ENCODE data around the gene PROZ.
A peak's percentile ranks its signal among the peaks of the same experiment; 100 is the strongest.

Gene PROZ

DNA sequence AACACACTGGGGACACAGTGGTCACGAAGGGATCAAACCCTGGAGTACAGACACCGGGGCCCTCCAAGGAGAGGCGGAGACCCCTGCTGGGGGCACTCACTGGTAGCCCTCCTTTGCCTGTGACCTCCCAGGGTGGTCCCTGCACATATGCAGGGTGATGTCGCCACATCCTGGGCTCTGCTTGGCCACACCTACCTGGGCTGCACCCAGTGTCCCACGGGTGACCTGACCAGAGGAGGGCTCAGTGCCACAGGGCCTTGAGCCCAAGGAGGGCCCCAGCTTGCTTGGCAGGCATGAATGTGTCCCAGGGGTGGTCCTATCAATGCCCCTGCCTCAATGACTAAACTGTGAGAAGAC is 45.9 kb downstream of the PROZ start:
- in situ Hi-C loops (cut with MboI; ENCODE audit: low sequenced_read_pairs, unreplicated experiment), result no loop called here
- no peak for TF ChIP-seq CTCF (IDR thresholded peaks at IDR 0.05; ENCODE audit: borderline replicate concordance, control extremely low read depth, extremely low read depth, insufficient read depth, missing control alignments)
- DNase-seq (ENCODE audit: low spot score), result no peak

DNA sequence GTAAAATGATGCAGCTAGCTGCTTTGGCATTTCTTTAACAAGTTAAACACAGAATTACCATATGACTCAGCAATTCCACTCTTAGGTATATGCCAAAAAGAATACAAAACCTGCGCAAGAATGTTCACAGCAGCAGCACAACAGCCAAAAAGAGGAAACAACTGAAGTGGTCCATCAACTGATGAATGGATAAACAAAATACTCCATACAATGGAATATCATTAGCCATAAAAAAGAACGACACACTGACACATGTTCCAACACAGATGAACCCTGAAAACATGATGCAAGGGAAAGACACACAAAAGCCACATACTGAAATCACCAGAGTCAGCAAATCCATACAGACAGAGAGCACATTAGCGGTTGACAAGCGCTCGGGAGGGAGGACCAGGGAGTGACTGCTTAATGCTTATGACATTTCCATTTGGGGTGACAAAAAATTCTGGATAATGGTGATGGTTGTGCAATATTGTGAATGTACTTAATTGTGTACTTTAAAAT is 47.0 kb downstream of the PROZ start:
- in situ Hi-C loops (cut with MboI; ENCODE audit: low sequenced_read_pairs, unreplicated experiment), result no loop called here
- DNase-seq (ENCODE audit: low spot score), result no peak
- TF ChIP-seq CTCF (IDR thresholded peaks at IDR 0.05; ENCODE audit: borderline replicate concordance, control extremely low read depth, extremely low read depth, insufficient read depth, missing control alignments), result no peak

- no peak for DNase-seq (ENCODE audit: low spot score)
- in situ Hi-C loops (cut with MboI; ENCODE audit: low sequenced_read_pairs, unreplicated experiment), result no loop called here
- TF ChIP-seq CTCF (IDR thresholded peaks at IDR 0.05; ENCODE audit: borderline replicate concordance, control extremely low read depth, extremely low read depth, insufficient read depth, missing control alignments), result no peak
These were observed 49.0 kb downstream of the PROZ start for GRCh38 chr13:113207460-113207859.

- in situ Hi-C loops (cut with MboI; ENCODE audit: low sequenced_read_pairs, unreplicated experiment), result no loop called here
- DNase-seq (ENCODE audit: low spot score), result peak; percentile 49
- TF ChIP-seq CTCF (IDR thresholded peaks at IDR 0.05; ENCODE audit: borderline replicate concordance, control extremely low read depth, extremely low read depth, insufficient read depth, missing control alignments), result no peak
These were observed 49.5 kb downstream of the PROZ start for GRCh38 chr13:113207890-113208420.

DNA sequence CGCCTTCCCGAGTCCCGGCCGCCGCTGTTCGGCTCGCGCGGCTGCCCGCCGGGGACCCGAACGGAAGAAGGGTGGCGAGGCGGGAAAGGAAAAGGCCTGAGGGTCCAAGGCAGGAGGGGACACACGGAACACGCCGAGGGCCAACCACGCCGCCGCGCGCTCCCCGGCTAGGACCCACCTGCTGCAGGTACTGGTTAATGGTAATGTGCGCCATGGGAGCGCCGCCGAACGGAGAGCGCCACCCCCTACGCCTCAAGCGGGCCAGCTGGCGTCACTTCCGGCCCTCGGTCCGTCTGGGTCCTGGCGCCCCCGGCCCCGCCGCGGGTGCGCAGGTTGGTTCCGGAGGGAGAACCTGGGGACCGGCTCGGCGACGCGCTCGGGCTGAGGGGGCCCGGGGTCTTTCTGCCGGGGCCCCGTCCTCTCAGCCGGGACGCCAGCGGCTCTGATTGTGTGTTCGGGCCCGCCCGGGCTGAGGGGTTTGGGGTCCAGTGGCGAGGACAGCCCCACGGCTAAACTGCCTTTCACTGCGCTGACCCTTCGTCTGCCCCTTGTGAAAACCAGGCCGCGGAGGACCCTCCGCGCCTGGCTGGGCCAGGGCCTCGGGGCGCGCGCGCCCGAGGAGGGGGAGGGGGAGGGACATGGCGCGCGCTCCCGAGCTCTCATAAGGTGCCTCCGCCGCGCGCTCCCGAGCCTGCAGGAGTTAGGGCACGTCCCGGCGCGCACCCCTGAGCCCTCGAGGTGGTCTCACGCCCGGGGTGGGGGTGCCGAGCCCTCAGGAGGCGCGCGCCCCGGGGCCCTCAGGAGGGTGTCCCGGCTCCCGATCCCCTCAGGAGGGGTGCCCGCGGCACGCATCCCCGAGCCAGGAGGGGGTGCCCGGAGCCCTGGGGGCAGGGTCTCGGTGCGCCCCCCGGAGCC is 50.2 kb downstream of the PROZ start, which contains the start of gene PCID2:
PCID2 (minus strand) TSS at position 249 of the 915 bp plus-strand sequence; CDS start at position 214, 35 bp downstream.
- DNase-seq (ENCODE audit: low spot score), result peak; percentile 96
- TF ChIP-seq CTCF (IDR thresholded peaks at IDR 0.05; ENCODE audit: borderline replicate concordance, control extremely low read depth, extremely low read depth, insufficient read depth, missing control alignments), result no peak
- in situ Hi-C loops (cut with MboI; ENCODE audit: low sequenced_read_pairs, unreplicated experiment), result no loop called here

- no peak for TF ChIP-seq CTCF (IDR thresholded peaks at IDR 0.05; ENCODE audit: borderline replicate concordance, control extremely low read depth, extremely low read depth, insufficient read depth, missing control alignments)
- in situ Hi-C loops (cut with MboI; ENCODE audit: low sequenced_read_pairs, unreplicated experiment), result no loop called here
- peak; percentile 88 for DNase-seq (ENCODE audit: low spot score)
These were observed 50.9 kb downstream of the PROZ start, which contains the start of gene CUL4A for GRCh38 chr13:113209336-113209758. Gene CUL4A (plus strand): TSS chr13:113209613. CDS start chr13:113209628, 15 bp downstream.
